Activated naive CD8-positive, alpha-beta T cell (primary cell): ENCODE results near the gene CHRDL2.

Experiments
- H3K27ac Mint-ChIP-seq: one replicate; pipeline ENCODE4 v1.8.0; 2021; ENCODE audit warnings: mixed read lengths
- H3K27me3 Mint-ChIP-seq: one replicate; pipeline ENCODE4 v1.8.0; 2021; ENCODE audit warnings: mixed read lengths
- H3K36me3 Mint-ChIP-seq: one replicate; pipeline ENCODE4 v1.8.0; 2021; ENCODE audit warnings: mixed read lengths
- H3K4me1 Mint-ChIP-seq: one replicate; pipeline ENCODE4 v1.8.0; 2021; ENCODE audit warnings: low read depth, mixed read lengths
- H3K4me3 Mint-ChIP-seq: one replicate; pipeline ENCODE4 v1.8.0; 2021; ENCODE audit warnings: mild to moderate bottlenecking, mixed read lengths
- H3K9me3 Mint-ChIP-seq: one replicate; pipeline ENCODE4 v1.8.0; 2021; ENCODE audit warnings: low read depth, mixed read lengths

The CHRDL2 gene

DNA sequence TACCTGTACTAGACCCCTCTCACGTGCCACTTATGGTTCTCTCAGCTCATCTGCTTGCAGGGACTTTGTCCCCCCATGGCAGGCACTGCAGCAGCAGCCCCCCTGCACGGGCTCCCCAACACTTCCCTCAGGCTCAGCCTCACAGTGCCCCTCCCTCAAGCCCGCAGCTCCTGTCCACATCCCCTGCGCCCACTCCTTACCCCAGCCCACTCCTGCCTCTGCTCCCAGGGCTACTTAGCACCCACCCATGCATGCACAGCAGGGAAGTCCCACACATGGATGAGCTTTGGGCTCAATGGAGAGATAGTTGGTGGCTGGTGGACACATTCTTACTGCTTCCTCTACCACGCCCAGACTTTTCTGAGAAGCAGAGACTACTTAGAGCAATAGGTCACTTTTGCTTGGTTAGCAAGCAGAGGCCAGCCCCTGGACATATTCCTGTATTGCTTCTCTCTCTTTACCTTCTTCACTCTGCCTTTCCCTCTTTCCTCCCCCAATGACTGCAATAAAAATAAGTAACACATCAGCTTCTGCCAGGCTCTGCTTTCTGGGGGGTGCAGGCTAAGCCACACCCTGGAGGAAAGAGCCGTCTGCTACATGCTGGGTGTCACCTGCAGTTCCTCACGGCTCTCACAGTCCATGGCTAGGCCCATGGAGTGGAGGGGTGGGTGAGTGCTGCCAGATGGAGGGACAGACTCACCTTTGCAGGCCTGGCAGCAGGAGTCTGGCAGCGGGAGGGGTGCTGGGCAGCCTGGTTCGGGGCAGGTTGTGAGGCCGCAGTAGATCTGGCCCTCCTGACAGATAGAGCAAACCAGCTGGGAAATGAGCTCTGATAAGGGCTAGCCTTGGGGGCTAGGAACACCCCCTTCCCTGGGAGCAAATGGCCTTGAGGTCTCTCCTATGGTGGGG, 23.4 kb downstream of the CHRDL2 start:
- Mint-ChIP-seq H3K4me1 (no peaks in the 10 kb centered on the region), H3K9me3 (no peaks in the 10 kb centered on the region), H3K27ac (no peak overlapping the region), H3K4me3 (no peak overlapping the region), H3K36me3 (no peaks in the 10 kb centered on the region), H3K27me3 (no peaks in the 10 kb centered on the region)

DNA sequence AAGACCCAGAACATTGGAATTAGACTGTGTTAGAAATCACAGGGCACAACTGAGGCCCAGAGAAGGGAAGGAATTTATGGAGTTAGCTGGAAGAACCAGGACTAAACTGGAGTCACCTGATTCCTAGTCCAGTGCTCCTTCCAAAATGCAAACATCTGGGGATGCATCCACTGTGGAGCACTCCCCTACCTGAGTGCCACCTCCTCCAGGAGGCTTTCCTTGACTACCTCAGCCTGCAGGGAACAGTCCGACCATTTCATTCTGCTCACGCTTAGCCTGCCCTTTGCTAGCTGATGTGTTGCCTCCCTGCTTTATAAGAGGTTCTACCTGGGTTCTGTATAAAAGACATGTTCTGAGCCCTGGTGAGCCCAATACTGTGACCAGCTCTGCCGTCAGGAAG, 24.0 kb downstream of the CHRDL2 start:
- Mint-ChIP-seq H3K4me1 (no peaks in the 10 kb centered on the region), H3K4me3 (no peak overlapping the region), H3K36me3 (no peaks in the 10 kb centered on the region), H3K9me3 (no peaks in the 10 kb centered on the region), H3K27ac (no peak overlapping the region), H3K27me3 (no peaks in the 10 kb centered on the region)

DNA sequence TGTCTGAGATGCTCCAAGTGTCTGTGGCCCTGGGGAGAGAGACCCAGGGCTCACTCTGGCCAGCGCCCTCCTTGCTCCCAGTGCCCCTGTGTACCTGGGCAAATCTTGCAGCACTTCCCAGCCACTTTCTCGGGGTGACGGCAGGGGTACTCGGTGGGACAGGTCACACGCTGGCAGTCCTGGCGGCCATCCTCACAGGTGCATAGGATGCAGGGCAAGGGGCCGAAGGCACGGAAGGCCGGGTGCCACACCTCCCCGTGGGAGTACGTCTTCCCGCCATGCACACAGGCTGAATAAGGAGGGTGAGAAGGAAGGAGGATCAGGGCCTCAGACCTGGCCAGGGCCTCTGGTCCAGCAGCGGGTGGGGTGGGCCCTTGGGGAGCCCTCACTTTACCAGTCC, 28.0 kb downstream of the CHRDL2 start:
- Mint-ChIP-seq H3K9me3 (no peaks in the 10 kb centered on the region), H3K4me1 (no peaks in the 10 kb centered on the region), H3K4me3 (no peak overlapping the region), H3K27ac (no peak overlapping the region), H3K36me3 (no peaks in the 10 kb centered on the region), H3K27me3 (no peaks in the 10 kb centered on the region)

DNA sequence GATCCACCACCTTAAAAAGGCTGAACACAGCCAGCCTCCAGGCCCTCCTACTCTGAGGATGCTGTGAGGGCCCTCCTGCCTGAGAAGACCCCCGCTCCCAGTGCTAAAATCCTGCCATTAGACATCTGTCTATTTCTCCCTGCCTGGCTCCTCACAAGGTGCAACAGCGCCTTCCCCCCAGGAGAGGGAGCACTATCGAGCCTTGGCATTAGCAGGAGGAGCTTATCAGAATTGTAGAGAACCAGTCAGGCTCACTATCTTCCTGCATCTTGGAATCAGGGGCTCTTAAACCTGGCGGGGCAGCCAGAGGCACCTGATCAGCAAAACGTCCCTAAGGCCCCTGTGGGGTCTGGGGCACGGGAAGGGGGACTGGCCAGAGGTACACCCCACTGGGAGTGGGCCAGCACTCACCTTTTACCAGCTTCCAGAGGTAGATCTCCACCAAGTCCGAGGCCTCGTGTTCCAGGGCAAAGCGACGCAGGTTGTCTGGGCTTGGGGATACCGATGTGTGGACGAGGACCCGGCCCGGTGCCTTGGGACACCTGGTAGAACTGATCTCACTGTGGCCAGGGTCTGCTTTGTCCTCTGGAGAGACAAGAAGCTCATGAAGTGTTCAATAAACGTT, 28.7 kb downstream of the CHRDL2 start:
- Mint-ChIP-seq H3K4me3 (no peak overlapping the region), H3K27me3 (peaks cover under 1% of the 10 kb centered on the region), H3K27ac (no peak overlapping the region)

DNA sequence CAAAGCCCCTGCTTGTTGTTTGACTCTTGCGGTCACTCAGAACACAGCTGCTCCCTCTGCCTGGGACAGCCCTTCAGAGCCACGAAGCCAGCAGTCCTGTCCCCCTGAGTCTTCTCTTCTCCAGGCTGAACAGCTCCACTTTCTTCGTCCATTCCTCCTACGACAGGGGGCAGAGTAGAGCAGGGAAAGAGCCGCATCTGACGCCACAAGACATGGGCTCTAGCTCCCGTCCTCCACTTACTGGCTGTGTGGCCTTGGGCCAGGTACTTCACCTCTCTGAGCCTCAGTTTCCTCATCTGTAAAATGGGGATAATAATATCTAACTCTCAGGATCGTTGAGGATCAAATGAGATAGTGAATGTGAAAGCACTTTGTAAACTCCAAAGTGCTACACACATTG, 29.9 kb downstream of the CHRDL2 start:
- Mint-ChIP-seq H3K4me1 (no peaks in the 10 kb centered on the region), H3K4me3 (no peak overlapping the region), H3K27ac (no peak overlapping the region)

More for the DNA sequence above, 28.7 kb downstream of the CHRDL2 start:
- Mint-ChIP-seq H3K4me1 (no peaks in the 10 kb centered on the region), H3K36me3 (no peaks in the 10 kb centered on the region), H3K9me3 (no peaks in the 10 kb centered on the region)

DNA sequence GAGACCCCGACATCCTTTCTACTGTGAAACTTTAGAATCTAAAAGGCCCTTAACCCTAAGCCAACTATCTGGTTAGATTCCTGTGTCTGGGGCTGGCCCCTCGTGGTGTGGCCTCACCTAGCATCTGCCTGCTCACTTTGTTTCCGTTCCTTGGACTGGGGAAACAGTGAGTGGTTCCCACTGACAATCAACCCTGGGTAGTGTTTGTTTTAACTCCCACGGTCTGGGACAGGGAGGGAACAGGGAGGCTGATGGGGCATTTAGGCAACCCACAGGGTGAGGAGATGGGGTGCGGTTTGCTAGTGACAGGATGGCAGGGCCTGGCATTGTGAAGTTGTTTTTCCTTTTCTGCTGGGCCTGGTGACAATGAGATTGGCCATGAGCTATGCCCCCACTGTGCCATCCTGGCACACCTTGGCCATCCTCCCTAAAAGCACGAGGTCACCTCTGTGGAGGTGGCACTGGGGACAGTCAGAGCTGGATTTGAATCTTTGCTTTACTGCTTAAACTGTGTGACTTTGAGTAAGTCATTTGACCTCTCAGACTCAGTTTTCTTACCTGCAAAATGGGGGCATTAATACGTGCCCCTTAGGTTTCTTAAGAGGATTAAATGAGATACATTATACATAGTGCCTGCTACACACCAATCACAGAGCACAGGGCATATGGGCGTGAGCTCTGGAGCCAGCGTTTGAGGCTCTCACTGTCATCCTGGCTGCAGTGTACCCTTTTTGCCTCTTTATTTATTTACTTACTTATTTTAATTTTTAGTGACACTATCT, 31.4 kb downstream of the CHRDL2 start:
- H3K36me3 Mint-ChIP-seq: no peaks in the 10 kb centered on the region
- H3K27me3 Mint-ChIP-seq: peaks cover 3% of the 10 kb centered on the region
- no peaks in the 10 kb centered on the region for H3K9me3 Mint-ChIP-seq

More for the DNA sequence above, 29.9 kb downstream of the CHRDL2 start:
- Mint-ChIP-seq H3K36me3 (no peaks in the 10 kb centered on the region), H3K27me3 (peaks cover 3% of the 10 kb centered on the region), H3K9me3 (no peaks in the 10 kb centered on the region)

DNA sequence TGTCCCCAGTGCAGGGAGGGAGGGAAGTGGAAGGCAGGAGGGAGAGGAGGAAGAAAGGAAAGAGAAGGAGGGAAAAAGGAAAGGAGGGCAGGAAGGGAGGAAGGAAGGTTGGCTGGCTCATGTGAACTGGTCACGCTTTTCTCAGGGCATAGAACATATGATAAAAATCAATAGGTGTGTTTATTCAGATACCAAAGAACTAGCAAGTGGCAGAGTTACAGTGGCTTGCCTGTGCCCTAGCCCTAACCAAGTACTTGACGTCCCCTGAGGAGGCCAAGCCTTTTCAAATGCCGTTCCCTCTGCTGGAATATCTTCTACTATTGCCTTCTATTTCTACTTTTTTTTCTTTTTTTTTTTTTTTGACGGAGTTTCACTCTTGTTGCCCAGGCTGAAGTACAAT, 33.5 kb downstream of the CHRDL2 start:
- Mint-ChIP-seq H3K27ac (no peak overlapping the region), H3K4me3 (no peak overlapping the region), H3K4me1 (no peaks in the 10 kb centered on the region)

More for the DNA sequence above, 31.4 kb downstream of the CHRDL2 start:
- Mint-ChIP-seq H3K4me3 (no peak overlapping the region), H3K4me1 (no peaks in the 10 kb centered on the region), H3K27ac (no peak overlapping the region)

DNA sequence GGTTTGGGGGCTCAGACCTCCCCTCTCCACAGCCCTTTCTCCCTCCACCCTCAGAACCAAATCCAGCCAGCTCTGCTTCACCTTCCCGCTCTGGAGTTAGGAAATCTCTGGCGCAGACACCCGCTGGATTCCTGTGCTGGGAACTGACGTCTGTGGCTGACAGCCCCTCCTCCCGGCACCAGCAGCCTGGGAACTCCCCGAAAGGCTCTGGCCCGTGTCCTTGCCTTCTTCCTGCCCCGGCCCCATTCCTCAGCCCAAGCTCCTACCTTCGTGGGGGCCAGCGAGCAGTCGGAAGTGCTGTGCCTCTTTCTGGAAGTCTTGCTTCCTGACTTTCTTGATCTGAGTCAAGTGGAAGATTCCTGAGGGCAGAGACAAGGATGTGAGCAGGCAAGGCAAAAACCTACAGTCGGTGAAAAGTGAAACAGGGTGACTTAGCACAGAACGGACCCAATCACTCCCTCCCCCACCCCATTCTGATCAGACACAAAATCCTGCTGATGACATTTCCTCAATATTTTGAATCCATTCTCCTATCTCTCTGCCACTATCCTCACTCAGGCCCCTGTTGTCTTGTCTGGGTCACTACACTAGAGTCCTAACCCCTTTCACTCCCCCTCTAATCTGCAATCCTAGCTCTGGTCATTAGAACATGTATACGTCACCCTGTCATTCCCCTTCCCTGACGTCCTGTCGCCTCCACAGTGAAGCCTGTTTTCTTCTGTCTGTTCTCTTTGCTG, 34.1 kb downstream of the CHRDL2 start:
- Mint-ChIP-seq H3K4me3 (no peak overlapping the region), H3K27ac (no peak overlapping the region)

More for the DNA sequence above, 33.5 kb downstream of the CHRDL2 start:
- Mint-ChIP-seq H3K9me3 (no peaks in the 10 kb centered on the region), H3K36me3 (no peaks in the 10 kb centered on the region), H3K27me3 (peaks cover 3% of the 10 kb centered on the region)

DNA sequence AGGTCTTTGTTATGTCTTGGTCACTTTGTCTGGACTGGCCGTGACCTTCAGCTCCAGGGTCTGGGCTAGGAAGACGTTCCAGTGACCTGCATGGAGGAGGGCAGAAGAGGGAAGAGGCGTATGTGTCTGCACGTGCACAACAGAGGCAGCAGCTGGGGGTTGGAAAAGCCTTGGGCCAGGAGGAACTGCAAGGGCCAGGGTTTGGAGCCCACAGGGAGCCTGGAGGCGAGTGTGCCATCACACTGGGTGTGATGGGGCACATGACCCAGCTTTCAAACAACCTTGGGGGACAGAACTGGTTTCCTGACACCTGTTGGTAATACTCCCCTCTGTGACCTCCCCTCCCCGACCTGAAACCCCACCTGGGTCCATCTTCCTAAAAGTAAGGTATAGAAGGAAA, 34.7 kb downstream of the CHRDL2 start:
- H3K36me3 Mint-ChIP-seq: no peaks in the 10 kb centered on the region
- H3K27me3 Mint-ChIP-seq: peaks cover 3% of the 10 kb centered on the region
- H3K9me3 Mint-ChIP-seq: no peaks in the 10 kb centered on the region
- no peak overlapping the region for H3K4me3 Mint-ChIP-seq
- no peak overlapping the region for H3K27ac Mint-ChIP-seq
- no peaks in the 10 kb centered on the region for H3K4me1 Mint-ChIP-seq

More for the DNA sequence above, 34.1 kb downstream of the CHRDL2 start:
- Mint-ChIP-seq H3K27me3 (peaks cover 3% of the 10 kb centered on the region), H3K36me3 (no peaks in the 10 kb centered on the region), H3K9me3 (no peaks in the 10 kb centered on the region), H3K4me1 (no peaks in the 10 kb centered on the region)

DNA sequence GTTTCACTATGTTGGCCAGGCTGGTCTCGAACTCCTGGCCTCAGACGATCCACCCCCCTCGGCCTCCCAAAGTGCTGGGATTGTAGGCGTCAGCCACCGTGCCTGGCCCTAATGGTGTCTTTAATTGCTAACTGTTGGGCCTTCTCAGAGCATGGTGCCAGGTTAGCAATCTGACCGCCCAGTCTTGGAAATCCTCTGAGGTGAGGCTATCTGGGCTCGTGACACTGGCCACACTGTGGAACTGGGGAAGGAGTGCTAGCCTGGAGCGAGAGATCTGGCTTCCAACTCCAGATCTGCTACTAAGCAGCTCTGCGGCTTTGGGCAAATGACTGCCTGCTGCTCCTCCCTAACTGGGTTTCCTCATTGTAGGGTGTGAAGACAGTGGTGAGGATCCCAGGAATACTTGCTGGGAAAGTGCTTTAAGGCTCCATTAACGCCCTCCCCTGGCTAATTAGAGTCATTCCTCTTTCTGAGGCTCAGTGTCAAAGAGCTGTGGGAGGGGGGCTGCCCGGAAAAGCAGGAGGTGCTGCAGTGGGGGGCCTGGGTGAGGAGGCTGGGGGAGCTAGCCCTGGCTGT, 35.4 kb downstream of the CHRDL2 start:
- Mint-ChIP-seq H3K4me1 (no peaks in the 10 kb centered on the region), H3K9me3 (no peaks in the 10 kb centered on the region), H3K4me3 (no peak overlapping the region), H3K36me3 (no peaks in the 10 kb centered on the region), H3K27me3 (peaks cover 3% of the 10 kb centered on the region), H3K27ac (no peak overlapping the region)

DNA sequence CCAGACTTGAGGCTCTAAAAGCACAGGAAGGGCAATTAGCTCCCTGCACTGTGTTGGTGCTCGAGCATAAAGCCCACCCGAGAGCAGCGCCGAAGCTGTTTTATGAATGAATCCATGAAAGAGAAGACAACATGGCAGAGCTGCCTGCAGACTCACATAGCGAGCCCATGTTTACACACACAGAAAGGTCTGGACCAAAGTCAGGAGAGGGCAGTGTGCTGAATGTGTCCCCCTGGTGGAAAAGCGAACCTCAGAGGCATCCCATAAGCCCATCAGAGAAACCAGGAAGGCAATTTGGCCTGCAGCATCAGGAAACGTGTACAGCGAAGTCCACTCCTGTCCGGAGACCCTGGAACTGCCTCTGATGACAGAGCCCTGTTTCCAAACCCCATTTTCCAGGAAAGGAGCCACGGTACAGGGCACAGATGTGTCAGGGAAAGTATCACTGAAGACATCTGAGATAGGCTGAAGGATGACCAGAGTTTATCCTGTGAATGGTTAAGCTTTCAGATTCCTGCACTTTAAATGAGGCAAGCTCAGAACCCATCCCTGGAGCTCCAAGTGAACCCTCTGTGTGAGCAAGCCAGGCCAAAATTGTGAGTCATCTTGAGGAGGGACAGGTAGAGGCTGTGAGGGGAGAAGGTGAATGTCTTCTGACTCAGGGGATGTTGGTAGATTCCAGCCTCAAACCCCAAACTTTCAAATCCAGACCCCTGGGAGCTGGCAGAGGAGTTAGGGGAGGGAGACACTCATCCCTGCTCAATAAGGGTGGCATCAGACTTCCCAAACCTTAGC, 36.9 kb downstream of the CHRDL2 start:
- no peak overlapping the region for H3K27ac Mint-ChIP-seq
- no peaks in the 10 kb centered on the region for H3K36me3 Mint-ChIP-seq
- H3K4me1 Mint-ChIP-seq: no peaks in the 10 kb centered on the region
- no peaks in the 10 kb centered on the region for H3K9me3 Mint-ChIP-seq
- no peak overlapping the region for H3K4me3 Mint-ChIP-seq
- H3K27me3 Mint-ChIP-seq: peaks cover 3% of the 10 kb centered on the region

DNA sequence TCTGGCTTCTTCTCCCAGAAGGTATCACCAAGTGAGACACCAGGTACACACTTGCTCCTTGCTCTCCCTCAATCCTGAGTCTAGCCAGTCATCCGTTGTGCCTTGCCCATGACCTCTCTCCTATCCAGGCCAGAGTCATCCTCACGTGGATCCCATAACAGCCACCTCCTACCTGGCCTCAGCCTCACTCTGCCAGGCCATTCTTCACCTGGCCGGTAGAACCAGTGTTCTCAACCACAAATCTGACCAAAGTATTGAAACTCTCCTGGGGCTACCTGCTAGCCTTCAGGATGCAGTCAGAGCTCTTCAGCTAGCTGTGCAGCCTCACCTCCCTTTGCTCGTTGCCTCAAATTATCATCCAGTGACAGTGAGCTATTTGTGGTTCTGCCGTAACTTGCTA, 37.7 kb downstream of the CHRDL2 start:
- no peaks in the 10 kb centered on the region for H3K9me3 Mint-ChIP-seq
- H3K4me3 Mint-ChIP-seq: no peak overlapping the region
- H3K27ac Mint-ChIP-seq: no peak overlapping the region
- no peaks in the 10 kb centered on the region for H3K4me1 Mint-ChIP-seq
- H3K36me3 Mint-ChIP-seq: no peaks in the 10 kb centered on the region
- H3K27me3 Mint-ChIP-seq: peaks cover 3% of the 10 kb centered on the region

DNA sequence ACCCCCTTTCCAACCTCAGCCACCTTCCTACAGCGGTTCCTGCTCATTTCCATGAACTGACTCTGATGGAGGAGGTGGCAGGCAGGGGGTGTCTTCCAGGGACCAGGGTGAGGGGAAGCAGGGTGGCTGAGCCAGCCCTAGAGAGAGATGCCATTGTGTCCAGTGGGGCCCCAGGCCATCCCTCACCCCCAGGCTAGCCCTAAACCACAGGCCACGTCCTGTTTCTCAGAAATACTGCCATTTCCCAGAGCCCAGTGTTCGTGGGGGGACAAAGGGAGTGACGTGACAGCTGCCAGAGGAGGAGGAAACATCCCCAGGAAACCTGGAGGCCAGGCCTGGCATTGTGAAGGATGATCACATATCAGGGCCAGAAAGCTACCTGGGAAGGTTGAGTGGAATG, 39.5 kb downstream of the CHRDL2 start:
- H3K36me3 Mint-ChIP-seq: no peaks in the 10 kb centered on the region
- no peak overlapping the region for H3K4me3 Mint-ChIP-seq
- H3K4me1 Mint-ChIP-seq: no peaks in the 10 kb centered on the region
- H3K27me3 Mint-ChIP-seq: no peaks in the 10 kb centered on the region
- no peaks in the 10 kb centered on the region for H3K9me3 Mint-ChIP-seq
- no peak overlapping the region for H3K27ac Mint-ChIP-seq

DNA sequence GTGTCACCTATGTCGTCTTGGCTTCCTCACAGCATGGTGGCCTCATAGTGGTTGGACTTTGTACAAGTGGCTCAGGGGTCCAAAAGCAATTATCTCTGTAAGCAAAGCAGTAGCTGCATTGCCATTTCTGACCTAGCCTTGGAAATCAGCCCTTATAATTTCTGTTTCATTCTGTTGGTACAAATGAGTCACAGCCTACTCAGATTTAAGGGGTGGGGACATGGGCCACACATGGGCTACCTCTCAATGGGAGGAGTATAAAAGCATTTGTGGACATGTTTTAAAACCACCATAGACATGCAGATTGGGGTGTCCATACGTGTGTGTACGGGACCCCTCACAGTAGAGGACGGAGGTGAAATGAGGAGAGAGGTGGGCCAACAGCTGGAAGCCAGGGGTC, 41.6 kb downstream of the CHRDL2 start:
- H3K4me1 Mint-ChIP-seq: no peaks in the 10 kb centered on the region
- H3K9me3 Mint-ChIP-seq: no peaks in the 10 kb centered on the region
- no peak overlapping the region for H3K4me3 Mint-ChIP-seq
- H3K36me3 Mint-ChIP-seq: no peaks in the 10 kb centered on the region
- no peak overlapping the region for H3K27ac Mint-ChIP-seq
- H3K27me3 Mint-ChIP-seq: peaks cover 8% of the 10 kb centered on the region
